ENCODE measurements around the gene ATP5MG. TPM values are rescaled to one million over a fixed set of nuclear protein-coding genes. Genes with fewer than 3 reads are reported as not detected.
A peak's percentile ranks its signal among the peaks of the same experiment; 100 is the strongest.

The ATP5MG gene
- polyA plus RNA-seq, 3 donors: 257 to 688 (median 648) TPM

DNA sequence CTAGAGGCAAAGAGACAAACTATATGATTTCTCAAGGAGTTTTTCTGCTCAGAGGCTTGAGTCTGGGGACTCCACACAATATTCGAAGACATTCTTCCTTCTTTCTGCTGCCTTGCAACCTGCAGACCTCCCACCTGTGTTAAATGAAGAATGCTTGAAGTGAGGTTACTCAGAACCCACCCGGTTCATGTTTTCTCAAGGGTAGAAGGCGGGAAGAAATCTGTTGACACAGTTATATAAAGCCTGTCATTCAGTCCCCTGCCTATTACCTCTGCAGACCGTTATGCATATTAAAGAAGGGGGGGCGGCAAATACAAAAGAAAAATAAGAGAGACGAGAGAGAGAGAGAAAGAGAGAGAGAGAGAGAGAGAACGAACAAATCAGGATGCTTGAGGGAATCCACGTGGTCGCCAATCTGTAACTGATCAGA, 32.7 kb downstream of the ATP5MG start:
- Histone ChIP-seq H3K4me1 (ENCODE audit: control insufficient read depth in 1 of 2, insufficient read depth in 2 of 2, low read length in 2 of 2) (peaks cover 33 to 38% of the 10 kb centered on the region in 2 donors), H3K79me2 (ENCODE audit: insufficient read depth, low read length) (peaks cover 26% of the 10 kb centered on the region), H3K9me3 (replicated peaks in 1 of 2; ENCODE audit: control insufficient read depth in 1 of 2, insufficient read depth in 1 of 2, low read length in 2 of 2) (no peaks in the 10 kb centered on the region), H3K4me2 (replicated peaks; ENCODE audit: extremely low read depth, low read length, poor library complexity, severe bottlenecking) (peak overlapping the region; percentile 84), H3K36me3 (replicated peaks in 1 of 2; ENCODE audit: control insufficient read depth in 1 of 2, insufficient read depth in 2 of 2, low read length in 2 of 2) (no peaks in the 10 kb centered on the region), H4K20me1 (ENCODE audit: insufficient read depth, low read length) (peaks cover 25% of the 10 kb centered on the region), H3K9ac (ENCODE audit: insufficient read depth, low read length, poor library complexity, severe bottlenecking) (no peak overlapping the region), H3K27me3 (ENCODE audit: control insufficient read depth in 2 of 2, insufficient read depth in 2 of 2, low read length in 2 of 2) (no peaks in the 10 kb centered on the region), H2AFZ (ENCODE audit: insufficient read depth, low read depth, low read length, poor library complexity, severe bottlenecking) (peak overlapping the region; percentile 93), H3K4me3 (replicated peaks in 1 of 3; ENCODE audit: low read depth in 2 of 3, low read length in 3 of 3) (peak overlapping the region; percentile 85 to 94 (median 94)), H3K27ac (ENCODE audit: low read depth in 1 of 2, low read length in 2 of 2) (no peak overlapping the region)
- DNase-seq: peak in 1 of 3 donors; percentile 15
- intact Hi-C loops (cut with micrococcal nuclease): no loop called here
- WGBS (ENCODE audit: insufficient coverage): 0% methylated on average over 3 of the region's 9 CpGs
- Mint-ChIP-seq H3K36me3 (no peaks in the 10 kb centered on the region), H3K9me3 (no peaks in the 10 kb centered on the region), H3K27ac (no peak overlapping the region), H3K4me1 (peaks cover 33% of the 10 kb centered on the region), H3K4me3 (peak overlapping the region; percentile 91 to 94), H3K27me3 (ENCODE audit: low read depth in 3 of 3) (peaks cover 0 to 6% (median 0%) of the 10 kb centered on the region in 3 donors)
- TF ChIP-seq, protein P1, sequence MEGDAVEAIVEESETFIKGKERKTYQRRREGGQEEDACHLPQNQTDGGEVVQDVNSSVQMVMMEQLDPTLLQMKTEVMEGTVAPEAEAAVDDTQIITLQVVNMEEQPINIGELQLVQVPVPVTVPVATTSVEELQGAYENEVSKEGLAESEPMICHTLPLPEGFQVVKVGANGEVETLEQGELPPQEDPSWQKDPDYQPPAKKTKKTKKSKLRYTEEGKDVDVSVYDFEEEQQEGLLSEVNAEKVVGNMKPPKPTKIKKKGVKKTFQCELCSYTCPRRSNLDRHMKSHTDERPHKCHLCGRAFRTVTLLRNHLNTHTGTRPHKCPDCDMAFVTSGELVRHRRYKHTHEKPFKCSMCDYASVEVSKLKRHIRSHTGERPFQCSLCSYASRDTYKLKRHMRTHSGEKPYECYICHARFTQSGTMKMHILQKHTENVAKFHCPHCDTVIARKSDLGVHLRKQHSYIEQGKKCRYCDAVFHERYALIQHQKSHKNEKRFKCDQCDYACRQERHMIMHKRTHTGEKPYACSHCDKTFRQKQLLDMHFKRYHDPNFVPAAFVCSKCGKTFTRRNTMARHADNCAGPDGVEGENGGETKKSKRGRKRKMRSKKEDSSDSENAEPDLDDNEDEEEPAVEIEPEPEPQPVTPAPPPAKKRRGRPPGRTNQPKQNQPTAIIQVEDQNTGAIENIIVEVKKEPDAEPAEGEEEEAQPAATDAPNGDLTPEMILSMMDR (IDR thresholded peaks at IDR 0.05): no peak

DNA sequence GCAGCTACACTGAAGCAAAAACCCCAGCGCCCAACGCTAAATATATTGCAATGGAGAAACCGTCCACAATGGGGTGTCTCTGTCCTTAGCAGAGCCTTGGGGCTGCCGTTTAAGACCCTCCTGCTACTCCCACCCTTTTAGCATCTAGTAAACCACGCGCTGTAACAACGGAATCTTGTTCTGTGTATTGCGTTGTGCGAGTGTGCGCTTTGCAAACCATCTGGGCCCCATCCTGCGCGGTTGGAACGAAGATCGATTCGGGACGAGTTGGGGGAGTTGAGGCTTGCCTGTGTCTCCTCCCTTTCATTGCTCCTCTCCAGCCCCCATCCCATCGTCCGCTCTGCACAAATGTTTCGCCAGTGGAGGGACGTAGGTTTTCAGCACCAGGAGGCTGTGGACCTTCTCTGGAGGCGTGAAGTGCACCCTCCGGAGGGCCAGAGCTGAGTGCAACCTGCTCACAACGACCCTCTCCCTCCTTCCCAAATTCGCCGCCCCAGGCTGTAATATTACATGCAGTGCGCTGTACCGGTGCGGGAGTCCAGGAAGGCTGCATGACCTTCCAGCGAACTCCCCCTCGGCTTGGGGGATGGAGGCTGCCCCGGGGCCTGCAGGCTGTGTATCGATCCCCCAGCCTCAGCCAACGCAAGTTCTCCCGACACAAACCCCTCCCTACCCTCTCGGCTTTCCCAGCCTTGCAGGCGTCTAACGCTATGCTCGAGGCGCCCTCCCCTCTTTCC, 33.3 kb downstream of the ATP5MG start:
- DNase-seq: peak in 1 of 3 donors; percentile 6
- WGBS (ENCODE audit: insufficient coverage): 2% methylated on average over 29 of the region's 39 CpGs
- Histone ChIP-seq H3K4me2 (replicated peaks; ENCODE audit: extremely low read depth, low read length, poor library complexity, severe bottlenecking) (peak overlapping the region; percentile 84), H3K9ac (ENCODE audit: insufficient read depth, low read length, poor library complexity, severe bottlenecking) (peak overlapping the region; percentile 77), H3K79me2 (ENCODE audit: insufficient read depth, low read length) (peaks cover 32% of the 10 kb centered on the region), H2AFZ (ENCODE audit: insufficient read depth, low read depth, low read length, poor library complexity, severe bottlenecking) (peak overlapping the region; percentile 93), H3K4me1 (ENCODE audit: control insufficient read depth in 1 of 2, insufficient read depth in 2 of 2, low read length in 2 of 2) (peaks cover 34 to 44% of the 10 kb centered on the region in 2 donors), H3K4me3 (replicated peaks in 1 of 3; ENCODE audit: low read depth in 2 of 3, low read length in 3 of 3) (peak overlapping the region; percentile 85 to 94 (median 94)), H4K20me1 (ENCODE audit: insufficient read depth, low read length) (peaks cover 30% of the 10 kb centered on the region), H3K27ac (ENCODE audit: low read depth in 1 of 2, low read length in 2 of 2) (no peak overlapping the region), H3K9me3 (replicated peaks in 1 of 2; ENCODE audit: control insufficient read depth in 1 of 2, insufficient read depth in 1 of 2, low read length in 2 of 2) (no peaks in the 10 kb centered on the region), H3K27me3 (ENCODE audit: control insufficient read depth in 2 of 2, insufficient read depth in 2 of 2, low read length in 2 of 2) (no peaks in the 10 kb centered on the region), H3K36me3 (replicated peaks in 1 of 2; ENCODE audit: control insufficient read depth in 1 of 2, insufficient read depth in 2 of 2, low read length in 2 of 2) (no peaks in the 10 kb centered on the region)
- H3K9me3 Mint-ChIP-seq: no peaks in the 10 kb centered on the region
- TF ChIP-seq, protein P1 (IDR thresholded peaks at IDR 0.05): no peak
- peaks cover 0 to 6% (median 0%) of the 10 kb centered on the region in 3 donors for H3K27me3 Mint-ChIP-seq (ENCODE audit: low read depth in 3 of 3)
- H3K27ac Mint-ChIP-seq: peak overlapping the region in 2 of 7 donors; percentile 9 to 70
- H3K36me3 Mint-ChIP-seq: peaks cover 0 to 2% of the 10 kb centered on the region in 2 donors
- H3K4me3 Mint-ChIP-seq: peak overlapping the region; percentile 91 to 94
- intact Hi-C loops (cut with micrococcal nuclease): loop anchor here in 1 of 2 donors (5.0 kb wide), 1 partner anchor 32 kb away; the partner anchor contains the start of gene ATP5MG
- peaks cover 38% of the 10 kb centered on the region for H3K4me1 Mint-ChIP-seq
